Astrocyte (in vitro differentiated cells and primary cell): ENCODE data around the gene ZDHHC21. TPM values are rescaled to one million over a fixed set of nuclear protein-coding genes. Genes with fewer than 3 reads are reported as not detected.

Source experiments
- DNase-seq: peaks from one replicate; pipeline ENCODE4 v3.0.0-alpha.2; 2010; ENCODE audit warnings: low read depth
- FAIRE-seq: peaks from 2 replicates; lab custom pipeline; 2011; peaks lifted over from hg19 to GRCh38; lab: Jason Lieb, UNC
- H2AFZ ChIP-seq: 2 replicates; pipeline ENCODE4 v1.6.0; 2012; ENCODE audit warnings: low read depth, low read length, inconsistent platforms
- H3K27ac ChIP-seq: 2 replicates; pipeline ENCODE4 v1.5.1; 2011; ENCODE audit warnings: low read depth, low read length, inconsistent platforms
- H3K27me3 ChIP-seq: 2 replicates; pipeline ENCODE4 v1.6.0; 2011; ENCODE audit warnings: low read length, inconsistent platforms; ENCODE audit not compliant: insufficient read depth
- H3K36me3 ChIP-seq: 2 replicates; pipeline ENCODE4 v1.5.1; 2011; ENCODE audit warnings: low read length, inconsistent platforms; ENCODE audit not compliant: insufficient read depth
- H3K4me1 ChIP-seq: 2 replicates; pipeline ENCODE4 v1.5.1; 2011; ENCODE audit warnings: low read length, inconsistent platforms; ENCODE audit not compliant: insufficient read depth
- H3K4me2 ChIP-seq: 2 replicates; pipeline ENCODE4 v1.6.0; 2012; ENCODE audit warnings: low read length, inconsistent platforms
- H3K4me3 ChIP-seq: 2 replicates; pipeline ENCODE4 v1.5.1; 2011; ENCODE audit warnings: low read depth, mild to moderate bottlenecking, low read length, inconsistent platforms; ENCODE audit not compliant: insufficient read depth
- H3K79me2 ChIP-seq: 2 replicates; pipeline ENCODE4 v1.6.0; 2012; ENCODE audit warnings: mild to moderate bottlenecking, low read length, inconsistent platforms; ENCODE audit not compliant: insufficient read depth
- H3K9ac ChIP-seq: 2 replicates; pipeline ENCODE4 v1.6.0; 2012; ENCODE audit warnings: mild to moderate bottlenecking, low read length, inconsistent platforms
- H3K9me3 ChIP-seq: 2 replicates; pipeline ENCODE4 v1.5.1; 2012; ENCODE audit warnings: low read depth, mild to moderate bottlenecking, low read length, inconsistent platforms; ENCODE audit not compliant: insufficient read depth
- H4K20me1 ChIP-seq: 2 replicates; pipeline ENCODE4 v1.6.0; 2012; ENCODE audit warnings: low read length, inconsistent platforms; ENCODE audit not compliant: insufficient read depth
- H3K27ac Mint-ChIP-seq: one replicate; pipeline ENCODE4 v1.8.0; 2021; ENCODE audit warnings: mild to moderate bottlenecking, mixed read lengths; ENCODE audit not compliant: unreplicated experiment
- H3K27me3 Mint-ChIP-seq: one replicate; pipeline ENCODE4 v1.8.0; 2021; ENCODE audit warnings: low read depth, mixed read lengths; ENCODE audit not compliant: unreplicated experiment
- H3K36me3 Mint-ChIP-seq: one replicate; pipeline ENCODE4 v1.8.0; 2021; ENCODE audit warnings: low read depth, mixed read lengths; ENCODE audit not compliant: unreplicated experiment
- H3K4me1 Mint-ChIP-seq: one replicate; pipeline ENCODE4 v1.8.0; 2021; ENCODE audit warnings: low read depth, mixed read lengths; ENCODE audit not compliant: unreplicated experiment
- H3K4me3 Mint-ChIP-seq: one replicate; pipeline ENCODE4 v1.8.0; 2021; ENCODE audit warnings: mild to moderate bottlenecking, moderate library complexity, mixed read lengths; ENCODE audit not compliant: unreplicated experiment
- H3K9me3 Mint-ChIP-seq: one replicate; pipeline ENCODE4 v1.8.0; 2021; ENCODE audit warnings: mild to moderate bottlenecking, mixed read lengths; ENCODE audit not compliant: unreplicated experiment
- CTCF ChIP-seq: IDR thresholded peaks from 2 replicates; pipeline ENCODE4 v1.5.1; 2011; ENCODE audit warnings: low read depth, mild to moderate bottlenecking, inconsistent platforms, low read length, moderate library complexity; ENCODE audit not compliant: insufficient read depth
- EZH2 ChIP-seq: IDR thresholded peaks from 2 replicates; pipeline ENCODE4 v1.6.1; 2012; ENCODE audit warnings: mild to moderate bottlenecking, low read length, inconsistent platforms; ENCODE audit not compliant: insufficient read depth
- total RNA-seq: library from RNA; stranded (reverse); gene quantifications from 2 replicates; pipeline ENCODE4 v1.2.1, GENCODE V29; 2021

ZDHHC21 gene
- total RNA-seq, 1 donor from 2014 or later: 9.8 TPM

DNA sequence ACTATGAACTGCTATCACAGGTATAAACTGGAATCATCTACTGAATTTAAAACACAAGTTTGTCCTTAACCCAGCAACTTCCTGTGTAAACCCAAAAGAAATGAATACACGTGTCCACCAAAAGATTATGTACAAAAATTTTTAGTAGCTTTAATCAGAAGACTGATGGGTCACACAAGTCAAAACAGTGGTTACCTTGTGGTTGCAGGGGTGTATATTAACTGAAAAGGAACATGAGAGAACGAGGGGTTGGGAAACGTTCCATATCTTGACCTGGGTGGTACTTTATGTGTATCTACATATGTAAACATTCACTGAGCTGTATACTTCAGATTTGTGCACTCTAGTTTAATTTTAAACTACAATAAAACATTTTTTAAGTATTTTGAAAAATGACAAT is 18.6 kb downstream of the ZDHHC21 start:
- Mint-ChIP-seq H3K36me3 (peaks cover 8% of the 10 kb centered on the region), H3K27ac (no peak overlapping the region), H3K9me3 (no peaks in the 10 kb centered on the region), H3K4me1 (peaks cover 9% of the 10 kb centered on the region), H3K4me3 (no peak overlapping the region), H3K27me3 (no peaks in the 10 kb centered on the region)
- DNase-seq (no peak), FAIRE-seq (peak; percentile 58)
- H3K4me3 ChIP-seq: no peak overlapping the region
- no peak overlapping the region for H3K9ac ChIP-seq
- H3K4me2 ChIP-seq: no peak overlapping the region
- H4K20me1 ChIP-seq: no peaks in the 10 kb centered on the region
- H3K36me3 ChIP-seq: no peaks in the 10 kb centered on the region
- TF ChIP-seq EZH2 (no peak), CTCF (no peak)
- H3K27ac ChIP-seq: no peak overlapping the region
- no peaks in the 10 kb centered on the region for H3K27me3 ChIP-seq
- no peaks in the 10 kb centered on the region for H3K79me2 ChIP-seq
- no peaks in the 10 kb centered on the region for H3K9me3 ChIP-seq
- no peaks in the 10 kb centered on the region for H3K4me1 ChIP-seq
- no peak overlapping the region for H2AFZ ChIP-seq

DNA sequence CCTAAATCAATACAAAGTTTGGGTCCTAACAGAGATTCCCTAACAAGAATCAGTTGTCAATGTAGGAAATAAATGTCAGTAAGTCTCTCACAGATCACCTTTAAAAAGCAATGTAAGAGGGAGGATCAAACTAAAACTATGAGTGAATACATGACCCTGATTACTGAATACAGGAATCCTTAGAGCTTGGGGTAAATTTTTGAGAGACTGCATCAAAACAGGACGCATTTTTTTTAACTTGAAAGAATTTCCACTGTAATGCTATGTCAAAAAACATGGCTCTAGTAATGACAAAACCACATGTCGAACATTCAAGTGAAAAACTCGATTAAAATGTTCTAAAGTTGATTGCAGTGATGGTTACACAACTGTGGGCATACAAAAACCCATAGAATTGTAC is 21.9 kb downstream of the ZDHHC21 start:
- no peak for DNase-seq
- H3K9me3 Mint-ChIP-seq: no peaks in the 10 kb centered on the region

More for the DNA sequence above, 21.9 kb downstream of the ZDHHC21 start:
- H3K4me3 Mint-ChIP-seq: no peak overlapping the region
- H3K4me1 Mint-ChIP-seq: peaks cover 9% of the 10 kb centered on the region
- Histone ChIP-seq H4K20me1 (no peaks in the 10 kb centered on the region), H3K9ac (no peak overlapping the region), H3K36me3 (no peaks in the 10 kb centered on the region), H3K9me3 (no peaks in the 10 kb centered on the region), H3K27ac (no peak overlapping the region), H3K4me2 (peak overlapping the region; percentile 2), H2AFZ (no peak overlapping the region), H3K4me1 (no peaks in the 10 kb centered on the region), H3K79me2 (no peaks in the 10 kb centered on the region), H3K27me3 (no peaks in the 10 kb centered on the region), H3K4me3 (no peak overlapping the region)
- H3K27ac Mint-ChIP-seq: no peak overlapping the region
- FAIRE-seq: peak; percentile 20
- TF ChIP-seq CTCF (no peak), EZH2 (no peak)
- H3K36me3 Mint-ChIP-seq: peaks cover 8% of the 10 kb centered on the region
- H3K27me3 Mint-ChIP-seq: no peaks in the 10 kb centered on the region
